H9 (cell line): Measurements from ENCODE around the gene NTRK2. TPM values are rescaled to one million over a fixed set of nuclear protein-coding genes. Genes with fewer than 3 reads are reported as not detected.

Source experiments
- DNase-seq: peaks from one replicate; pipeline ENCODE4 v3.0.0-alpha.2; 2017
- H2AFZ ChIP-seq: one replicate; pipeline ENCODE4 v1.6.1; 2013; ENCODE audit warnings: mild to moderate bottlenecking, low read length, control low read depth, moderate library complexity
- H2AK5ac ChIP-seq: 2 replicates; pipeline ENCODE4 v1.6.1; 2013; ENCODE audit warnings: low read length, control low read depth, mixed read lengths; ENCODE audit not compliant: insufficient read length
- H2BK120ac ChIP-seq: one replicate; pipeline ENCODE4 v1.6.1; 2013; ENCODE audit warnings: low read depth, mild to moderate bottlenecking, low read length, control low read depth, inconsistent platforms; ENCODE audit not compliant: poor library complexity, severe bottlenecking
- H2BK12ac ChIP-seq: 2 replicates; pipeline ENCODE4 v1.6.1; 2013; ENCODE audit warnings: low read length, control low read depth, mixed read lengths, low read depth; ENCODE audit not compliant: insufficient read length
- H2BK15ac ChIP-seq: 2 replicates; pipeline ENCODE4 v1.6.1; 2013; ENCODE audit warnings: low read depth, low read length, control low read depth
- H2BK20ac ChIP-seq: one replicate; pipeline ENCODE4 v1.6.1; 2013; ENCODE audit warnings: low read depth, mild to moderate bottlenecking, low read length, control low read depth, inconsistent platforms; ENCODE audit not compliant: poor library complexity, severe bottlenecking
- H2BK5ac ChIP-seq: 2 replicates; pipeline ENCODE4 v1.6.1; 2013; ENCODE audit warnings: low read length, control low read depth, mixed read lengths; ENCODE audit not compliant: insufficient read length
- H3K14ac ChIP-seq: 2 replicates; pipeline ENCODE4 v1.6.1; 2013; ENCODE audit warnings: low read length, control low read depth; ENCODE audit not compliant: insufficient read depth
- H3K18ac ChIP-seq: 2 replicates; pipeline ENCODE4 v1.6.1; 2013; ENCODE audit warnings: low read depth, mild to moderate bottlenecking, mixed read lengths, low read length, control low read depth; ENCODE audit not compliant: insufficient read length
- H3K23ac ChIP-seq: 2 replicates; pipeline ENCODE4 v1.6.1; 2013; ENCODE audit warnings: low read length, control low read depth, mixed read lengths, low read depth; ENCODE audit not compliant: insufficient read length
- H3K23me2 ChIP-seq: 2 replicates; pipeline ENCODE4 v1.6.1; 2013; ENCODE audit warnings: low read depth, mild to moderate bottlenecking, mixed read lengths, low read length, control low read depth; ENCODE audit not compliant: insufficient read length, poor library complexity, severe bottlenecking
- H3K27ac ChIP-seq: 2 replicates; pipeline ENCODE4 v1.5.1; 2013; ENCODE audit warnings: low read length, control low read depth, mixed read lengths, low read depth; ENCODE audit not compliant: insufficient read length
- H3K27me3 ChIP-seq: 2 replicates; pipeline ENCODE4 v1.6.1; 2013; ENCODE audit warnings: low read length, control low read depth, inconsistent platforms; ENCODE audit not compliant: insufficient read depth
- H3K4ac ChIP-seq: 2 replicates; pipeline ENCODE4 v1.6.1; 2013; ENCODE audit warnings: low read depth, mild to moderate bottlenecking, control low read depth, inconsistent platforms, low read length, moderate library complexity
- H3K4me1 ChIP-seq: 2 replicates; pipeline ENCODE4 v1.6.1; 2013; ENCODE audit warnings: low read length, control low read depth, inconsistent platforms; ENCODE audit not compliant: insufficient read depth
- H3K4me2 ChIP-seq: 2 replicates; pipeline ENCODE4 v1.6.1; 2013; ENCODE audit warnings: low read length, control low read depth, mixed read lengths; ENCODE audit not compliant: insufficient read length, insufficient read depth
- H3K56ac ChIP-seq: 2 replicates; pipeline ENCODE4 v1.6.1; 2013; ENCODE audit warnings: low read depth, mild to moderate bottlenecking, mixed read lengths, low read length, control low read depth; ENCODE audit not compliant: insufficient read length
- H3K79me1 ChIP-seq: 2 replicates; pipeline ENCODE4 v1.6.1; 2013; ENCODE audit warnings: low read depth, mild to moderate bottlenecking, moderate library complexity, low read length, control low read depth, inconsistent platforms; ENCODE audit not compliant: insufficient read depth, poor library complexity, severe bottlenecking
- H3K79me2 ChIP-seq: 2 replicates; pipeline ENCODE4 v1.6.1; 2013; ENCODE audit warnings: low read length, control low read depth, inconsistent platforms; ENCODE audit not compliant: insufficient read depth
- H3K9ac ChIP-seq: 2 replicates; pipeline ENCODE4 v1.6.1; 2013; ENCODE audit warnings: low read length, control low read depth, mixed read lengths; ENCODE audit not compliant: insufficient read length; ENCODE audit errors: extremely low read depth
- H3K9me3 ChIP-seq: one replicate; pipeline ENCODE4 v1.6.1; 2013; ENCODE audit warnings: low read depth, low read length, inconsistent platforms; ENCODE audit not compliant: control insufficient read depth
- H3T11ph ChIP-seq: one replicate; pipeline ENCODE4 v1.6.1; 2013; ENCODE audit warnings: mild to moderate bottlenecking, low read length, control low read depth, inconsistent platforms
- H4K20me1 ChIP-seq: one replicate; pipeline ENCODE4 v1.6.1; 2013; ENCODE audit not compliant: control insufficient read depth, insufficient read length, insufficient read depth
- H4K5ac ChIP-seq: 2 replicates; pipeline ENCODE4 v1.6.1; 2013; ENCODE audit warnings: low read depth, mild to moderate bottlenecking, mixed read lengths, low read length, control low read depth; ENCODE audit not compliant: insufficient read length
- H4K8ac ChIP-seq: replicated peaks from 2 replicates; pipeline ENCODE4 v1.6.1; 2013; ENCODE audit warnings: low read length, control low read depth, mixed read lengths, low read depth; ENCODE audit not compliant: insufficient read length
- H4K91ac ChIP-seq: 2 replicates; pipeline ENCODE4 v1.6.1; 2013; ENCODE audit warnings: low read depth, mild to moderate bottlenecking, moderate library complexity, mixed read lengths, low read length, control low read depth; ENCODE audit not compliant: insufficient read length
- H3K27ac Mint-ChIP-seq, 3 experiments: 2 replicates in 2 of 3; 3 replicates in 1 of 3; pipeline ENCODE4 v1.8.0; 2020 to 2021; ENCODE audit warnings: mixed read lengths in 3 of 3, mild to moderate bottlenecking in 1 of 3, moderate library complexity in 1 of 3
- H3K27me3 Mint-ChIP-seq: 2 replicates; pipeline ENCODE4 v1.8.0; 2021; ENCODE audit warnings: low read depth, mild to moderate bottlenecking, moderate library complexity, mixed read lengths
- H3K36me3 Mint-ChIP-seq, 3 experiments: 2 replicates in 2 of 3; 3 replicates in 1 of 3; pipeline ENCODE4 v1.8.0; 2020 to 2021; ENCODE audit warnings: low read depth in 3 of 3, mixed read lengths in 3 of 3; ENCODE audit not compliant: insufficient read depth in 1 of 3
- H3K4me1 Mint-ChIP-seq, 2 experiments: 2 replicates each; pipeline ENCODE4 v1.8.0; 2020; ENCODE audit warnings: mixed read lengths in 2 of 2
- H3K4me3 Mint-ChIP-seq, 2 experiments: 2 replicates in 1 of 2; 3 replicates in 1 of 2; pipeline ENCODE4 v1.8.0; 2020 to 2021; ENCODE audit warnings: mild to moderate bottlenecking in 2 of 2, mixed read lengths in 2 of 2, moderate library complexity in 1 of 2
- H3K9me3 Mint-ChIP-seq, 2 experiments: 2 replicates in 1 of 2; 3 replicates in 1 of 2; pipeline ENCODE4 v1.8.0; 2020; ENCODE audit warnings: mild to moderate bottlenecking in 2 of 2, mixed read lengths in 2 of 2, moderate library complexity in 1 of 2
- total RNA-seq: library from RNA; stranded (reverse); gene quantifications from 2 replicates; pipeline ENCODE4 v1.2.1, GENCODE V29; 2021
- TF ChIP-seq, protein P1 (sequence below): fragments of 200-600 bp; sonication (generic); conservative IDR thresholded peaks from 3 replicates; pipeline ENCODE4 v1.8.0; 2021; ENCODE audit warnings: antibody characterized with exemption, mild to moderate bottlenecking

NTRK2 gene
- total RNA-seq, 1 experiment from 2014 or later = 0.02 TPM

- no peak overlapping the region for H2BK20ac ChIP-seq
- Mint-ChIP-seq H3K27me3 (no peaks in the 10 kb centered on the region; the same call in 1 of the 2 replicates), H3K4me3 (no peak overlapping the region), H3K4me1 (peaks cover 4% of the 10 kb centered on the region in 2 experiments; a peak in 3 of 4 replicates), H3K36me3 (no peaks in the 10 kb centered on the region), H3K27ac (no peak overlapping the region), H3K9me3 (no peaks in the 10 kb centered on the region)
- no peak overlapping the region for H2AK5ac ChIP-seq
- H3K4ac ChIP-seq = no peak overlapping the region
- H3K9me3 ChIP-seq = no peaks in the 10 kb centered on the region
- H2BK120ac ChIP-seq = no peak overlapping the region
- no peaks in the 10 kb centered on the region for H3K79me2 ChIP-seq
- H3K79me1 ChIP-seq = no peaks in the 10 kb centered on the region
- H2BK12ac ChIP-seq = no peak overlapping the region
- no peak overlapping the region for H4K5ac ChIP-seq
- H4K8ac ChIP-seq = no peak overlapping the region
- H3K27me3 ChIP-seq = no peaks in the 10 kb centered on the region
- no peak overlapping the region for H3K27ac ChIP-seq
- no peak overlapping the region for H3K4me2 ChIP-seq
- H3K56ac ChIP-seq = no peak overlapping the region
- TF ChIP-seq, protein P1, sequence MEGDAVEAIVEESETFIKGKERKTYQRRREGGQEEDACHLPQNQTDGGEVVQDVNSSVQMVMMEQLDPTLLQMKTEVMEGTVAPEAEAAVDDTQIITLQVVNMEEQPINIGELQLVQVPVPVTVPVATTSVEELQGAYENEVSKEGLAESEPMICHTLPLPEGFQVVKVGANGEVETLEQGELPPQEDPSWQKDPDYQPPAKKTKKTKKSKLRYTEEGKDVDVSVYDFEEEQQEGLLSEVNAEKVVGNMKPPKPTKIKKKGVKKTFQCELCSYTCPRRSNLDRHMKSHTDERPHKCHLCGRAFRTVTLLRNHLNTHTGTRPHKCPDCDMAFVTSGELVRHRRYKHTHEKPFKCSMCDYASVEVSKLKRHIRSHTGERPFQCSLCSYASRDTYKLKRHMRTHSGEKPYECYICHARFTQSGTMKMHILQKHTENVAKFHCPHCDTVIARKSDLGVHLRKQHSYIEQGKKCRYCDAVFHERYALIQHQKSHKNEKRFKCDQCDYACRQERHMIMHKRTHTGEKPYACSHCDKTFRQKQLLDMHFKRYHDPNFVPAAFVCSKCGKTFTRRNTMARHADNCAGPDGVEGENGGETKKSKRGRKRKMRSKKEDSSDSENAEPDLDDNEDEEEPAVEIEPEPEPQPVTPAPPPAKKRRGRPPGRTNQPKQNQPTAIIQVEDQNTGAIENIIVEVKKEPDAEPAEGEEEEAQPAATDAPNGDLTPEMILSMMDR = no peak
- H3K23ac ChIP-seq = no peak overlapping the region
- no peaks in the 10 kb centered on the region for H3K4me1 ChIP-seq
- no peak overlapping the region for H4K91ac ChIP-seq
- H2BK15ac ChIP-seq = no peak overlapping the region
- H3K23me2 ChIP-seq = no peaks in the 10 kb centered on the region
- H3K9ac ChIP-seq = no peak overlapping the region
- H3K14ac ChIP-seq = no peak overlapping the region
- no peak for DNase-seq
- no peak overlapping the region for H2AFZ ChIP-seq
- no peak overlapping the region for H2BK5ac ChIP-seq
- H4K20me1 ChIP-seq = no peaks in the 10 kb centered on the region
- no peak overlapping the region for H3T11ph ChIP-seq
- H3K18ac ChIP-seq = no peak overlapping the region
Measured at GRCh38 chr9:84921175-84921574, 251.6 kb downstream of the NTRK2 start.
